ENCODE results near the gene STMN1.

Gene STMN1

DNA sequence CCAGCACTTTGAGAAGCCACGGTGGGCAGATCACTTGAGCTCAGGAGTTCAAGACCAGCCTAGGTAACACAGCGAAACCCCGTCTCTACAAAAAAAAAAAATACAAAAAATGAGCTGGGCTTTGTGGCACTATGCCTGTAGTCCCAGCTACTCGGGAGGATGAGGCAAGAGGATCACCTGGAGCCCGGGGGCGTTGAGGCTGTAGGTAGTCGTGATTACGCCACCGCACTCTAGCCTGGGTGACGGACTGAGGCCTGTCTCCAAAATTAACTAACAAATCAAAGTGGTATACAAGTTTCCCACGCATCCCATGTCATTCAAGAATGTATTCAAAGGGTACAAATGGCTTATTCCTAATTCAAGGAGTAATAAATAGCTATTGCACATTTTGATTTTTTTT is 49.4 kb downstream of the STMN1 start:
- Histone ChIP-seq H3K9me2 (replicated peaks; ENCODE audit: control insufficient read depth, low read length) (no peaks in the 10 kb centered on the region), H3K4me3 (ENCODE audit: low read length) (no peak overlapping the region), H3K9me3 (ENCODE audit: control insufficient read depth, insufficient read depth, low read length) (no peaks in the 10 kb centered on the region), H3K4me1 (ENCODE audit: control insufficient read depth, low read length) (peaks cover 27% of the 10 kb centered on the region), H3F3A (ENCODE audit: control insufficient read depth, insufficient read depth) (no peaks in the 10 kb centered on the region), H3K27me3 (ENCODE audit: control insufficient read depth, low read length) (no peaks in the 10 kb centered on the region), H3K36me3 (ENCODE audit: control insufficient read depth, low read length) (peaks cover 4% of the 10 kb centered on the region; the same call in 1 of the 2 replicates), H3K27ac (ENCODE audit: low read depth, low read length) (no peak overlapping the region), H3K79me2 (ENCODE audit: control insufficient read depth, low read length) (peaks cover 73% of the 10 kb centered on the region), H3K4me2 (ENCODE audit: low read length) (no peak overlapping the region), H4K20me1 (ENCODE audit: control insufficient read depth, insufficient read depth, low read depth, low read length) (no peaks in the 10 kb centered on the region)
- TF ChIP-seq EZH2phosphoT487 (IDR thresholded peaks at IDR 0.05; ENCODE audit: borderline replicate concordance, low read length), result no peak
- TF ChIP-seq, protein P1, sequence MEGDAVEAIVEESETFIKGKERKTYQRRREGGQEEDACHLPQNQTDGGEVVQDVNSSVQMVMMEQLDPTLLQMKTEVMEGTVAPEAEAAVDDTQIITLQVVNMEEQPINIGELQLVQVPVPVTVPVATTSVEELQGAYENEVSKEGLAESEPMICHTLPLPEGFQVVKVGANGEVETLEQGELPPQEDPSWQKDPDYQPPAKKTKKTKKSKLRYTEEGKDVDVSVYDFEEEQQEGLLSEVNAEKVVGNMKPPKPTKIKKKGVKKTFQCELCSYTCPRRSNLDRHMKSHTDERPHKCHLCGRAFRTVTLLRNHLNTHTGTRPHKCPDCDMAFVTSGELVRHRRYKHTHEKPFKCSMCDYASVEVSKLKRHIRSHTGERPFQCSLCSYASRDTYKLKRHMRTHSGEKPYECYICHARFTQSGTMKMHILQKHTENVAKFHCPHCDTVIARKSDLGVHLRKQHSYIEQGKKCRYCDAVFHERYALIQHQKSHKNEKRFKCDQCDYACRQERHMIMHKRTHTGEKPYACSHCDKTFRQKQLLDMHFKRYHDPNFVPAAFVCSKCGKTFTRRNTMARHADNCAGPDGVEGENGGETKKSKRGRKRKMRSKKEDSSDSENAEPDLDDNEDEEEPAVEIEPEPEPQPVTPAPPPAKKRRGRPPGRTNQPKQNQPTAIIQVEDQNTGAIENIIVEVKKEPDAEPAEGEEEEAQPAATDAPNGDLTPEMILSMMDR (IDR thresholded peaks at IDR 0.05; ENCODE audit: low read depth, low read length, poor library complexity, severe bottlenecking), result no peak

DNA sequence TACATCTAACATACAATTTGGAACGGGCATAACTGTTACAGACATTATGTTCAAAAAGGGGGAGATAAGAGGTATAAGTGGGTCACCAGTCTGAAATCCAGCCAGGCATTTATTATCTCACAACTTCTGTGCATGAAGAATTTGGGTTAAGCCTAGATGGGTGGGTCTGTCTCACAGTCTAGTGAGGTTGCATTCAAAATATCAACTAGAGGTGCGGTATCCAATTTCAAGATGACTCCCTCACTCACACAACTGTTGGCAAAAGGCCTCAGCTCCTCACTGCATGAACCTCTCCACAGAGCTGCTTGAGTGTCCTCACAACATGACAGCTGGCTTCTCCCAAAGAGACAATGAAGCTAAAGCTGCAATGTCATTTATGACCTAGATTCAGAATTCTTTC is 51.7 kb downstream of the STMN1 start:
- peaks cover 6% of the 10 kb centered on the region for H3K4me1 ChIP-seq (ENCODE audit: control insufficient read depth, low read length)
- no peak for TF ChIP-seq EZH2phosphoT487 (IDR thresholded peaks at IDR 0.05; ENCODE audit: borderline replicate concordance, low read length)
- TF ChIP-seq, protein P1 (IDR thresholded peaks at IDR 0.05; ENCODE audit: low read depth, low read length, poor library complexity, severe bottlenecking), result no peak
- H3K9me2 ChIP-seq (replicated peaks; ENCODE audit: control insufficient read depth, low read length), result no peaks in the 10 kb centered on the region
- H4K20me1 ChIP-seq (ENCODE audit: control insufficient read depth, insufficient read depth, low read depth, low read length), result no peaks in the 10 kb centered on the region
- no peaks in the 10 kb centered on the region for H3K9me3 ChIP-seq (ENCODE audit: control insufficient read depth, insufficient read depth, low read length)
- H3K4me2 ChIP-seq (ENCODE audit: low read length), result no peak overlapping the region
- H3K27ac ChIP-seq (ENCODE audit: low read depth, low read length), result no peak overlapping the region
- H3K79me2 ChIP-seq (ENCODE audit: control insufficient read depth, low read length), result peaks cover 87% of the 10 kb centered on the region
- peaks cover 4% of the 10 kb centered on the region; the same call in 1 of the 2 replicates for H3K36me3 ChIP-seq (ENCODE audit: control insufficient read depth, low read length)
- H3K27me3 ChIP-seq (ENCODE audit: control insufficient read depth, low read length), result no peaks in the 10 kb centered on the region
- no peak overlapping the region for H3K4me3 ChIP-seq (ENCODE audit: low read length)
- H3F3A ChIP-seq (ENCODE audit: control insufficient read depth, insufficient read depth), result no peaks in the 10 kb centered on the region
